Measurements from ENCODE around the gene PCYT1A. TPM values are rescaled to one million over a fixed set of nuclear protein-coding genes. Genes with fewer than 3 reads are reported as not detected.
A peak's percentile ranks its signal among the peaks of the same experiment; 100 is the strongest.

Gene PCYT1A
- total and polyA plus RNA-seq, 2 of the 13 experiments (the other 11 are each of a cell fraction or from before 2014, with no cell fraction given): 26.4 to 45.3 TPM

DNA sequence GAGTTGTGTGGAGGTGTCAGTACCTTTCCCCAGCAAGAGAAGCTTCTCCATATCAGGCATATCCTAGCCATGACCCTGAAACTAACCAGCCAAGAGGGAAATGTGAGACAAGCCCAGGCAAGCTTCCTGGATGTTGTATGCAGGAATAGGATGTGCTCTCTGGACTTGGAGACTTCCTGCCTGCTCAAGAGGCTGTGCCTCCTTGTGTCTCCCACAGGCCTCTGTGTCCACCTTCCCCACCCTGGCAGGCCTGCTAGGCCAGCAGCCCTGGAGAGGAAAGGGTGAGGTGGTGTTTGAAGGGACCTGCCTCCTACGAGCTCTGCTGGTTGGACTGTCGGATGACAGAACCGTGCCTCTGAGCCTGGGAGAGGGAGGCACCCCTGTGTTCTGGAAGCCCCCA lies 32.6 kb upstream of the PCYT1A start:
- POLR2A ChIA-PET: interaction anchor here (1.7 kb wide), 1 partner anchor 27 kb away, joined by 4 read pairs; no protein-coding TSS in a partner anchor
- BruUV-seq (replicated peaks): no TSS peak
- TF ChIP-seq BRCA1 (CRISPR knock-in tag; IDR thresholded peaks at IDR 0.05): no peak
- TF ChIP-seq, protein P1, sequence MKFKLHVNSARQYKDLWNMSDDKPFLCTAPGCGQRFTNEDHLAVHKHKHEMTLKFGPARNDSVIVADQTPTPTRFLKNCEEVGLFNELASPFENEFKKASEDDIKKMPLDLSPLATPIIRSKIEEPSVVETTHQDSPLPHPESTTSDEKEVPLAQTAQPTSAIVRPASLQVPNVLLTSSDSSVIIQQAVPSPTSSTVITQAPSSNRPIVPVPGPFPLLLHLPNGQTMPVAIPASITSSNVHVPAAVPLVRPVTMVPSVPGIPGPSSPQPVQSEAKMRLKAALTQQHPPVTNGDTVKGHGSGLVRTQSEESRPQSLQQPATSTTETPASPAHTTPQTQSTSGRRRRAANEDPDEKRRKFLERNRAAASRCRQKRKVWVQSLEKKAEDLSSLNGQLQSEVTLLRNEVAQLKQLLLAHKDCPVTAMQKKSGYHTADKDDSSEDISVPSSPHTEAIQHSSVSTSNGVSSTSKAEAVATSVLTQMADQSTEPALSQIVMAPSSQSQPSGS (CRISPR knock-in tag; IDR thresholded peaks at IDR 0.05): no peak
- TF ChIP-seq THRA (CRISPR knock-in tag; IDR thresholded peaks at IDR 0.05; ENCODE audit: borderline replicate concordance): no peak
- TF ChIP-seq, protein P2, sequence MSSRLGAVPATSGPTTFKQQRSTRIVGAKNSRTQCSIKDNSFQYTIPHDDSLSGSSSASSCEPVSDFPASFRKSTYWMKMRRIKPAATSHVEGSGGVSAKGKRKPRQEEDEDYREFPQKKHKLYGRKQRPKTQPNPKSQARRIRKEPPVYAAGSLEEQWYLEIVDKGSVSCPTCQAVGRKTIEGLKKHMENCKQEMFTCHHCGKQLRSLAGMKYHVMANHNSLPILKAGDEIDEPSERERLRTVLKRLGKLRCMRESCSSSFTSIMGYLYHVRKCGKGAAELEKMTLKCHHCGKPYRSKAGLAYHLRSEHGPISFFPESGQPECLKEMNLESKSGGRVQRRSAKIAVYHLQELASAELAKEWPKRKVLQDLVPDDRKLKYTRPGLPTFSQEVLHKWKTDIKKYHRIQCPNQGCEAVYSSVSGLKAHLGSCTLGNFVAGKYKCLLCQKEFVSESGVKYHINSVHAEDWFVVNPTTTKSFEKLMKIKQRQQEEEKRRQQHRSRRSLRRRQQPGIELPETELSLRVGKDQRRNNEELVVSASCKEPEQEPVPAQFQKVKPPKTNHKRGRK (CRISPR knock-in tag; IDR thresholded peaks at IDR 0.05): no peak
- TF ChIP-seq, protein P3, sequence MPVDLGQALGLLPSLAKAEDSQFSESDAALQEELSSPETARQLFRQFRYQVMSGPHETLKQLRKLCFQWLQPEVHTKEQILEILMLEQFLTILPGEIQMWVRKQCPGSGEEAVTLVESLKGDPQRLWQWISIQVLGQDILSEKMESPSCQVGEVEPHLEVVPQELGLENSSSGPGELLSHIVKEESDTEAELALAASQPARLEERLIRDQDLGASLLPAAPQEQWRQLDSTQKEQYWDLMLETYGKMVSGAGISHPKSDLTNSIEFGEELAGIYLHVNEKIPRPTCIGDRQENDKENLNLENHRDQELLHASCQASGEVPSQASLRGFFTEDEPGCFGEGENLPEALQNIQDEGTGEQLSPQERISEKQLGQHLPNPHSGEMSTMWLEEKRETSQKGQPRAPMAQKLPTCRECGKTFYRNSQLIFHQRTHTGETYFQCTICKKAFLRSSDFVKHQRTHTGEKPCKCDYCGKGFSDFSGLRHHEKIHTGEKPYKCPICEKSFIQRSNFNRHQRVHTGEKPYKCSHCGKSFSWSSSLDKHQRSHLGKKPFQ (CRISPR knock-in tag; IDR thresholded peaks at IDR 0.05; ENCODE audit: insufficient replicate concordance): peak; percentile 74
- no peak for TF ChIP-seq RFXAP (CRISPR knock-in tag; IDR thresholded peaks at IDR 0.05; ENCODE audit: borderline replicate concordance)
- no peak for TF ChIP-seq RFX5 (IDR thresholded peaks at IDR 0.05; ENCODE audit: low read depth, low read length)
- no peak for TF ChIP-seq RBM22 (optimal IDR thresholded peaks at IDR 0.05; ENCODE audit: low read length)
- TF ChIP-seq, protein P4, sequence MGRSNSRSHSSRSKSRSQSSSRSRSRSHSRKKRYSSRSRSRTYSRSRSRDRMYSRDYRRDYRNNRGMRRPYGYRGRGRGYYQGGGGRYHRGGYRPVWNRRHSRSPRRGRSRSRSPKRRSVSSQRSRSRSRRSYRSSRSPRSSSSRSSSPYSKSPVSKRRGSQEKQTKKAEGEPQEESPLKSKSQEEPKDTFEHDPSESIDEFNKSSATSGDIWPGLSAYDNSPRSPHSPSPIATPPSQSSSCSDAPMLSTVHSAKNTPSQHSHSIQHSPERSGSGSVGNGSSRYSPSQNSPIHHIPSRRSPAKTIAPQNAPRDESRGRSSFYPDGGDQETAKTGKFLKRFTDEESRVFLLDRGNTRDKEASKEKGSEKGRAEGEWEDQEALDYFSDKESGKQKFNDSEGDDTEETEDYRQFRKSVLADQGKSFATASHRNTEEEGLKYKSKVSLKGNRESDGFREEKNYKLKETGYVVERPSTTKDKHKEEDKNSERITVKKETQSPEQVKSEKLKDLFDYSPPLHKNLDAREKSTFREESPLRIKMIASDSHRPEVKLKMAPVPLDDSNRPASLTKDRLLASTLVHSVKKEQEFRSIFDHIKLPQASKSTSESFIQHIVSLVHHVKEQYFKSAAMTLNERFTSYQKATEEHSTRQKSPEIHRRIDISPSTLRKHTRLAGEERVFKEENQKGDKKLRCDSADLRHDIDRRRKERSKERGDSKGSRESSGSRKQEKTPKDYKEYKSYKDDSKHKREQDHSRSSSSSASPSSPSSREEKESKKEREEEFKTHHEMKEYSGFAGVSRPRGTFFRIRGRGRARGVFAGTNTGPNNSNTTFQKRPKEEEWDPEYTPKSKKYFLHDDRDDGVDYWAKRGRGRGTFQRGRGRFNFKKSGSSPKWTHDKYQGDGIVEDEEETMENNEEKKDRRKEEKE (IDR thresholded peaks at IDR 0.05): no peak
- 0 out of 2 replicates have a peak, but pooled peaks have one; percentile 38 for TF ChIP-seq ZNF891 (CRISPR knock-in tag; IDR thresholded peaks at IDR 0.05)
- no peak for TF ChIP-seq FOSL1 (CRISPR knock-in tag; IDR thresholded peaks at IDR 0.05; ENCODE audit: borderline replicate concordance)
- no peak for TF ChIP-seq TCF7 (IDR thresholded peaks at IDR 0.05; ENCODE audit: low read depth)
- no peak for TF ChIP-seq ZNF558 (CRISPR knock-in tag; IDR thresholded peaks at IDR 0.05; ENCODE audit: borderline replicate concordance)
- no peak for TF ChIP-seq SMARCC2 (IDR thresholded peaks at IDR 0.05)
- no peak for TF ChIP-seq SKI (IDR thresholded peaks at IDR 0.05; ENCODE audit: partially characterized antibody)
- TF ChIP-seq ZZZ3 (CRISPR knock-in tag; IDR thresholded peaks at IDR 0.05; ENCODE audit: borderline replicate concordance): no peak

More for the DNA sequence above, 32.6 kb upstream of the PCYT1A start:
- Histone ChIP-seq H3K9ac (ENCODE audit: insufficient read depth, low read depth, low read length) (peak overlapping the region; percentile 35; the same call in 1 of the 2 replicates), H4K20me1 (ENCODE audit: insufficient read depth, low read length) (no peaks in the 10 kb centered on the region), H3K9me3 (ENCODE audit: low read length) (no peaks in the 10 kb centered on the region), H2AFZ (ENCODE audit: low read length) (peak overlapping the region; percentile 58), H3K4me2 (ENCODE audit: low read depth, low read length) (peak overlapping the region; percentile 43), H3K4me1 (ENCODE audit: insufficient read depth, low read length) (peaks cover 31% of the 10 kb centered on the region), H3K79me2 (ENCODE audit: insufficient read depth, low read length) (no peaks in the 10 kb centered on the region), H3K27me3 (ENCODE audit: control insufficient read depth in 1 of 2, insufficient read depth in 2 of 2, low read length in 2 of 2) (no peaks in the 10 kb centered on the region), H3K4me3 (replicated peaks in 1 of 3; ENCODE audit: insufficient read depth in 1 of 3, low read depth in 2 of 3, low read length in 3 of 3) (no peak overlapping the region; a peak in 1 of 6 replicates), H3K36me3 (replicated peaks in 1 of 2; ENCODE audit: control insufficient read depth in 1 of 2, insufficient read depth in 2 of 2, low read length in 2 of 2) (no peaks in the 10 kb centered on the region; a peak in 1 of 5 replicates), H3K27ac (ENCODE audit: extremely low read length, insufficient read depth, low read length) (peak overlapping the region; percentile 48)
- in situ Hi-C loops (cut with HindIII; ENCODE audit: extremely low pct_ligation_motif_present, low pct_unique_long_range_greater_than_20kb): no loop called here
- intact Hi-C loops (cut with micrococcal nuclease; ENCODE audit: unreplicated experiment): no loop called here
- ATAC-seq: no peak
- CTCF ChIA-PET (ENCODE audit: low intra/inter-chr PET ratio, low total read pairs): no interaction called here
- peak; percentile 66 for FAIRE-seq
- DNase-seq (ENCODE audit: low spot score): no peak
- 48% methylated on average over 2 of the region's 3 CpGs for WGBS (ENCODE audit: low lambda C conversion rate)
